H1 (cell line): ENCODE measurements around the gene GSPT1.

Source experiments
- CEBPB ChIP-seq: IDR thresholded peaks from 2 replicates; pipeline ENCODE4 v1.6.1; 2012; ENCODE audit warnings: low read depth, low read length
- EP300 ChIP-seq, 2 experiments: IDR thresholded peaks; 1 replicate in 1 of 2; 2 replicates in 1 of 2; pipeline ENCODE4 v1.6.1; 2011 to 2012; ENCODE audit warnings: low read depth in 2 of 2, low read length in 2 of 2, mild to moderate bottlenecking in 2 of 2, borderline replicate concordance in 1 of 2, inconsistent platforms in 1 of 2, moderate library complexity in 1 of 2
- POLR2AphosphoS5 ChIP-seq: IDR thresholded peaks from 2 replicates; pipeline ENCODE4 v1.6.1; 2011; ENCODE audit warnings: low read depth, low read length
- RAD21 ChIP-seq, 2 experiments: IDR thresholded peaks in 1 of 2; conservative IDR thresholded peaks in 1 of 2; 2 replicates each; pipeline ENCODE4 v1.6.1; 2011; ENCODE audit warnings: low read depth in 2 of 2, low read length in 2 of 2, improper control_type of control experiment in 1 of 2, inconsistent platforms in 1 of 2, mild to moderate bottlenecking in 1 of 2, moderate library complexity in 1 of 2
- SIX5 ChIP-seq: IDR thresholded peaks from 2 replicates; pipeline ENCODE4 v1.6.1; 2011; ENCODE audit warnings: mild to moderate bottlenecking, low read depth, low read length
- SP1 ChIP-seq: IDR thresholded peaks from 2 replicates; pipeline ENCODE4 v1.6.1; 2011; ENCODE audit warnings: low read depth, low read length
- TBP ChIP-seq: IDR thresholded peaks from 2 replicates; pipeline ENCODE4 v1.6.1; 2011; ENCODE audit warnings: low read depth, low read length, improper control_type of control experiment
- ZNF274 ChIP-seq: IDR thresholded peaks from 2 replicates; pipeline ENCODE4 v1.7.0; 2012; ENCODE audit warnings: low read length, borderline replicate concordance; ENCODE audit errors: extremely low read depth
- TF ChIP-seq, protein P1 (sequence below), 3 experiments: IDR thresholded peaks; 1 replicate in 2 of 3; 2 replicates in 1 of 3; pipeline versions ENCODE4 v1.5.1 to v1.6.1; 2011; ENCODE audit warnings: low read length in 3 of 3, mild to moderate bottlenecking in 3 of 3, inconsistent platforms in 2 of 3, low read depth in 1 of 3, moderate library complexity in 1 of 3; ENCODE audit not compliant: insufficient read depth in 1 of 3; ENCODE audit errors: control extremely low read depth in 1 of 3
- TF ChIP-seq, protein P2 (sequence below): IDR thresholded peaks from 2 replicates; pipeline ENCODE4 v1.6.1; 2012; ENCODE audit warnings: inconsistent platforms

DNA sequence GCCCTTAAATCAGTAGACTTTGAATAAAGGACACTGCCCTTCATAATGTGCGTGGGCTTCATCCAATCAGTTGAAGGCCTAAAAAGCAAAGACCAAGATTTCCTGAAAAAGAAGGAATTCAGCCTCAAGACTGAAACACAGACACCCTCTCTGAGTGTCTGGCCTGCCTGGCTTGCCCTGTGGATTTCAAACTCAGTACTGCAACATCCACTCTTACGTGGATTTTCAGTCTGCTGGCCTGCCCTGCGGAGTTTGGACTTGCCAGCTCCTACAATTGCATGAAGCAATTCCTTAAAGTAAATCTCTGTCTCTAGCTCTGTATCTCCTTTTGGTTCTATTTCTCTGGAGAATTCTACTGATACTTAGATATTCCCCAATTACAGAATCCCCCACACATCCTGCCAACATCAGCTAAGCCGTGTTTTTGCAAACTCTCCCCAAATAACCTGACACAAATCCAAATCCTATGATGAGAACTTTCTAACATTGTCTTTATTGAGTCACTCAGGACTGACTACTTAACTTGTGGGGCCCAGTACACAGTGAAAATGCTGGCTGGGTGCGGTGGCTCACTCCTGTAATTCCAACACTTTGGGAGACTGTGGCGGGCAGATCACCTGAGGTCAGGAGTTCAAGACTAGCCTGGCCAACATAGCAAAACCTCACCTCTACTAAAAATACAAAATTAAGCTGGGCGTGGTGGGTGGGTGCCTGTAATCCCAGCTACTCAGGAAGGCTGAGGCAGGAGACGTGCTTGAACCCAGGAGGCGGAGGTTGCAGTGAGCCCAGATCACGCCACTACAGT, 42.0 kb upstream of the GSPT1 start:
- no peak for TF ChIP-seq RAD21 (IDR thresholded peaks at IDR 0.05 in 1 of 2, conservative IDR thresholded peaks at IDR 0.05 in 1 of 2; ENCODE audit: low read depth in 2 of 2, low read length in 2 of 2)
- TF ChIP-seq, protein P1, sequence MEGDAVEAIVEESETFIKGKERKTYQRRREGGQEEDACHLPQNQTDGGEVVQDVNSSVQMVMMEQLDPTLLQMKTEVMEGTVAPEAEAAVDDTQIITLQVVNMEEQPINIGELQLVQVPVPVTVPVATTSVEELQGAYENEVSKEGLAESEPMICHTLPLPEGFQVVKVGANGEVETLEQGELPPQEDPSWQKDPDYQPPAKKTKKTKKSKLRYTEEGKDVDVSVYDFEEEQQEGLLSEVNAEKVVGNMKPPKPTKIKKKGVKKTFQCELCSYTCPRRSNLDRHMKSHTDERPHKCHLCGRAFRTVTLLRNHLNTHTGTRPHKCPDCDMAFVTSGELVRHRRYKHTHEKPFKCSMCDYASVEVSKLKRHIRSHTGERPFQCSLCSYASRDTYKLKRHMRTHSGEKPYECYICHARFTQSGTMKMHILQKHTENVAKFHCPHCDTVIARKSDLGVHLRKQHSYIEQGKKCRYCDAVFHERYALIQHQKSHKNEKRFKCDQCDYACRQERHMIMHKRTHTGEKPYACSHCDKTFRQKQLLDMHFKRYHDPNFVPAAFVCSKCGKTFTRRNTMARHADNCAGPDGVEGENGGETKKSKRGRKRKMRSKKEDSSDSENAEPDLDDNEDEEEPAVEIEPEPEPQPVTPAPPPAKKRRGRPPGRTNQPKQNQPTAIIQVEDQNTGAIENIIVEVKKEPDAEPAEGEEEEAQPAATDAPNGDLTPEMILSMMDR (IDR thresholded peaks at IDR 0.05; ENCODE audit: control extremely low read depth in 1 of 3, insufficient read depth in 1 of 3, low read depth in 1 of 3, low read length in 3 of 3): no peak
- TF ChIP-seq, protein P2, sequence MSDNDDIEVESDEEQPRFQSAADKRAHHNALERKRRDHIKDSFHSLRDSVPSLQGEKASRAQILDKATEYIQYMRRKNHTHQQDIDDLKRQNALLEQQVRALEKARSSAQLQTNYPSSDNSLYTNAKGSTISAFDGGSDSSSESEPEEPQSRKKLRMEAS: no peak
- no peak for TF ChIP-seq CEBPB
- no peak for TF ChIP-seq TBP
- no peak for TF ChIP-seq ZNF274
- TF ChIP-seq EP300 (IDR thresholded peaks at IDR 0.05; ENCODE audit: borderline replicate concordance in 1 of 2, low read depth in 2 of 2, low read length in 2 of 2): no peak
- no peak for TF ChIP-seq POLR2AphosphoS5
- no peak for TF ChIP-seq SIX5
- TF ChIP-seq SP1: no peak
